ENCODE measurements around the gene PCBP3.
"Not testable (repeated sequence)": the region's sequence is repeated elsewhere in the genome, so short reads cannot be mapped to it uniquely, and the experiment has no call there.

PCBP3 gene

GRCh38 chr21:45975020-45975666 is 331.6 kb downstream of the PCBP3 start:
- no peak for TF ChIP-seq CTCF (IDR thresholded peaks at IDR 0.05; ENCODE audit: extremely low read depth, missing control alignments)
- no peak for DNase-seq (ENCODE audit: low spot score)

GRCh38 chr21:45975667-45976409 is 332.3 kb downstream of the PCBP3 start:
- DNase-seq (ENCODE audit: low spot score) = not testable (repeated sequence)

GRCh38 chr21:45976701-45977311 is 333.3 kb downstream of the PCBP3 start:
- TF ChIP-seq CTCF (IDR thresholded peaks at IDR 0.05; ENCODE audit: extremely low read depth, missing control alignments) = no peak
- no peak for DNase-seq (ENCODE audit: low spot score)

- DNase-seq (ENCODE audit: low spot score) = no peak
- no peak for TF ChIP-seq CTCF (IDR thresholded peaks at IDR 0.05; ENCODE audit: extremely low read depth, missing control alignments)
Measured at GRCh38 chr21:45977396-45977795, 333.9 kb downstream of the PCBP3 start.

GRCh38 chr21:45979141-45979631 is 335.7 kb downstream of the PCBP3 start:
- no peak for TF ChIP-seq CTCF (IDR thresholded peaks at IDR 0.05; ENCODE audit: extremely low read depth, missing control alignments)
- no peak for DNase-seq (ENCODE audit: low spot score)

GRCh38 chr21:45979651-45980050 is 336.1 kb downstream of the PCBP3 start:
- no peak for DNase-seq (ENCODE audit: low spot score)
- no peak for TF ChIP-seq CTCF (IDR thresholded peaks at IDR 0.05; ENCODE audit: extremely low read depth, missing control alignments)

- TF ChIP-seq CTCF (IDR thresholded peaks at IDR 0.05; ENCODE audit: extremely low read depth, missing control alignments) = no peak
- DNase-seq (ENCODE audit: low spot score) = no peak
Measured at GRCh38 chr21:45980271-45980670, 336.7 kb downstream of the PCBP3 start.
